NAMALWA (cell line): ENCODE measurements around the gene TH.

Source experiments
- DNase-seq: peaks from one replicate; pipeline ENCODE4 v3.0.0-alpha.2; 2015; ENCODE audit warnings: low spot score

The TH gene

DNA sequence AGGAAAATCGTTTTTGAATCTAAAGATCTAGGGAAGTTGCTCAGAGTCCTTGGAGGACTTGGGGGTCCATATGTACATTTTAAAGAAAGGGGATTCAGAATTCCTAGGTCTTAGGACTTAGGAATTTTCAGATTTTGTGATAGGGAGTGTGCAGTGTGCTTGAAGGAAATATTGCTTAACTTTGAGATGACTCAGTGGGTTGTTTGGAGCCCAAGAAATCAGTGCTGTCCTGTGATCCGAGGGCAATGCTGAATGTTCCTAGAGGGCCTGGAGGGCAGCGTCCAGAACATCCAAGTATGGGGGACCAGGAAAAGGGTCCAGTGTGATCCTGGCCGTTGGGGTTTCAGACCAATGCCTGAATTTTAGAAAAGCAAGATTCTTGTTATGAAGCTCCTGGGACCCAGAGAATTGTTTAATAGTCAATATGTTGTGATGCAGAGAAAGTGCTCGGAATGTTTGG is 29.3 kb downstream of the TH start:
- DNase-seq = no peak

DNA sequence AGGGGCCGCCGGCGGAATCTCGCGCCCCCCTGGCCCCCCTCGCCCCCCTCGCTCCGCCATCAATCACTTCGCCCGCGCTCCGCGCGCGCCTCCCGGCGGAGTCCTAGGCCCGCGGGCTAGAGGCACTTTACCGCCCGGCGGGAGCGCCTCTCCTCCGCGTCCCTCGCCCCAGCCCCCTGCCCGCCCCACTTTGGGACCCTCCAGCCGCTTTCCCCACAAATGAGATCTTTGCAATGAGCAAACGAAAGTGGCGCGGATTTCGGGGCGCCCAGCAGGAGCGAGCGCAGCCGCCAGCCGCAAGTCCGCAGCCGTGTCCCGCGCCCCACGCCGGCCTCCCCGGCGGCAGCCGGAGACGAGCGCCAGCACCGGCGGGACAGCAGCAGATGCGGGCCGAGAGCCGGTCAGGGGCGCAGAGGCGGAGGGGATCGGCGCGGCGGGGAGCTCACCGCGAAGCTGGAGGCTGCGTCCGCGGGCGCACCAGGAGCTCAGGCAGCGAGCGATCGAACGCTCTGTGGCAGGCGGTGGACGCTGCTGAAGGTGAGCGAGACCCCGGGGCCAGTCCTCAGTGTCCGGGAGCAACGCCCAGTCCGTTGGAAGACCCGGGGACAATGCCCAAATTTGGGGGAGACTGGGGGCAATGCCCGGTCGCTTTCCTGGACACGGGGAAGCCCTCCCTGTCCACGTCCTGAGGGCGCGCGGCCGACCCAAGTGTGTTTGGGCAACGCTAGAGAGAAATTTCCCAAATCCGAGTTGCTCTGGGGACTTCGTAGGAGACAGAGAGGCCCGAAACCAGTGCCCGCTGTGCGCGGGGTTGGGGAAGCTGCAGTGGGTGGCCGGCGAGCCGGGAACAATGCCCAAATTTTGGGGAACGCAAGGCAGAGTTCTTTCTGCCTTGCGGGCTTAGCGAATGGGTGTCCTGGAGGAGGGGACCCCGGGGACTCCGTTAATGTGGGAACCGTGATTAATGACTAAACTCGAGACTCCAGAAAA is 30.9 kb downstream of the TH start:
- DNase-seq = no peak

DNA sequence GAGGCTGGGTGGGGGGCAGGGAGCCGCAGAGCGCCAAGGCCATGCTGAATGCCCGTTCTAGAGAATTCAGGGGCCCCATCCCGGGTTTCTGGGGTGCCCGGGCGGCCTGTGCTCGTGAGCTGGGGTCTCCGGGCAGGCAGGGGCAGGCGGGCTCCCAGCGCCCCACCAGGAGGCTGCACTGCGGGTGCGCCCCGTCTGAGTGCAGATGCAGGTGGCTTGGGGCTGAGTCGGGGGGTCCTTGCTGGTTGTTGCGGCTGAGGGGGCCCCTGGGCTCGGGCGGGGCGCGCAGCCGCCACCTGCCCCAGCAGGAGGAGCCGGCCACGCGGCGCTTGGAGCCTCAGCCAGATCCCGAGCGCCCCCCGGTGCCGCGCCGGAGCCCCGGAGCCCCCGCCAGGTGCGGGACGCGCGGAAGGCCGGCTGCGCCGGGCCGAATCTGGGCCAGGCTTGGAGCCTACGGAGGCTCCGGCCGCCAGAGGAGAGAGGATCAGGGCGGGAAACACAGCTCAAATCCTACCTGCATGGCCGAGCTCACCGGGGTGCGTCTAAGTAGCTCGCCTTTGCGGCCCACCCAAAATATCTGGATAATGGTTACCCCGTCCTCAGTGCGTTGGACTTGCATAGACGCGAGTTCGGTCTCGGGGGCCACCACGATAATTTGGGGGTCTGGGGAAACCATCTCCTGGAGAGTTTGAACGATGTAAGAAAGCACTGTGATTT is 31.8 kb downstream of the TH start:
- no peak for DNase-seq

DNA sequence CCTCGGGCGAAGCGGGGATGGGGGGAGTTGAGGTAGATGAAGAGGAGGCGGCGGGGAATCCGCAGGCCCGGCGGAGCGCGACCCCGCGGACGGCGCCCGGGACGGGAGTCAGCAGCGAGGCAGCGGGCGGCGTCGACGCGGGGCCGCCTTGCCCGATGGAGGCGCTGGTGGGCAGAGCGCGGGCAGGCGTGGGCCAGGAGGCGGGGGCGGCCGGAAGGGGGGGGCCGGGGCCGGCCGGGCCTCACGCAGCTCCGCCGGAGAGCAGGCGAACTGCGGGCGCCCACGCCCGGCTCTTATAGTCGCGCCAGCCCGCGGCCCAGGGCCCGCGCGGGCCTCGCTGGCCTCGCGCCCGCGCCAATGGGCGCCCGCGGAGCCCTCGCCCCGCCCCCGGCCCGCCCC is 32.5 kb downstream of the TH start, which contains the start of gene IGF2:
Gene IGF2, minus strand, starts transcription at position 267 of the 399 bp plus-strand sequence. CDS start 3,866 bp downstream, outside the sequence.
- DNase-seq = no peak

DNA sequence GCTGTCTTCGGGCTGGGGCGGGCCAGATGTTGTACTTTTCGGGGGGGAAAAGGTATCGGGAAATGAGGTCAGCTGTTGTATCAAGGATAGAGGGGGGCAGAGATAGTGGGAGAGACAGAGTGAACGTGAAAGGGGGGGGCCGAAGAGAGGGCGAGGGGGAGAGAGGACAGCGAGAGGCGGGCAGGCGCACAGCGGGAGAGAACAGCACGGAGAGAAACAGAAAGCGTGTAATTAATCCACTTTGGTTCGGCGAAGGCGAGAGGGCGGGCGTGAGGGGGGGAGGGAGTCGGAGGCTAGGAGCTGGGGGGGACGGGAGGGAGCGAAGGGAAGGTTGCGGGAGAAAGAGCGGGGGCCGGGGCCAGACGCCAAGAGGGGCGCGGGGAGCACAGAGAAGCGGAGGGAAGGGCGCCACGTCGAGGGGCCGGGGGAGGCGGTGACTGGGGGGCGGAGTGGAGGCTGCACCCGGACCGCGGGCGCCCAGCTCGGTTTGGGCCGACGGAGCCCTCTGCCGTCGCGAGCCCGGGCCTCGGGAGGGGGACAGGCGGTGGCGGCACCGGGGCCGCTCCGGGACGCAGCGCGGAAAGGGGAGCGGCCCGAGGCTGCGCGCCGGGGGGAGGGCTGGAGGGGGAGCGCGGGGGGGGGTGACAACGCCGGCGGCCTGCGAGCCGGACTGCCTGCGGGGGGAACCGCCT is 33.0 kb downstream of the TH start:
- DNase-seq = no peak

DNA sequence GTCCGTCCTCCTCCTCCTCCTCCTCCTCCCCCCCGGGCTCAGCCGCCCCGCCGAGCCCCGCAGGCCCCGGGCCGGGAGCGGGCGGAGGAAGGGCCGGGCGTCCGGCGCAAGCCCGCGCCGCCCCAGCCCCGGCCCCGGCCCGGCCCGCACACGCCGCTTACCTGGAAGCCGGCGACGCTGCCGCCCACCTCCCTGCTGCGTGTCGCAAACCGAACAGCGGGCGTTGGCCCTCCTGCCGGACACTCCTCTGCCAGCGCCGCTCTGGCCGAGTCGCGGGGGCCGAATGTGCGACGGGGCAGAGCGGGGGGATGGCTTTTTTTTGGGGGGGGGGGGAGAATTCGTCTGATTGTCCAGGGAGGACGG is 33.6 kb downstream of the TH start:
- DNase-seq = no peak

DNA sequence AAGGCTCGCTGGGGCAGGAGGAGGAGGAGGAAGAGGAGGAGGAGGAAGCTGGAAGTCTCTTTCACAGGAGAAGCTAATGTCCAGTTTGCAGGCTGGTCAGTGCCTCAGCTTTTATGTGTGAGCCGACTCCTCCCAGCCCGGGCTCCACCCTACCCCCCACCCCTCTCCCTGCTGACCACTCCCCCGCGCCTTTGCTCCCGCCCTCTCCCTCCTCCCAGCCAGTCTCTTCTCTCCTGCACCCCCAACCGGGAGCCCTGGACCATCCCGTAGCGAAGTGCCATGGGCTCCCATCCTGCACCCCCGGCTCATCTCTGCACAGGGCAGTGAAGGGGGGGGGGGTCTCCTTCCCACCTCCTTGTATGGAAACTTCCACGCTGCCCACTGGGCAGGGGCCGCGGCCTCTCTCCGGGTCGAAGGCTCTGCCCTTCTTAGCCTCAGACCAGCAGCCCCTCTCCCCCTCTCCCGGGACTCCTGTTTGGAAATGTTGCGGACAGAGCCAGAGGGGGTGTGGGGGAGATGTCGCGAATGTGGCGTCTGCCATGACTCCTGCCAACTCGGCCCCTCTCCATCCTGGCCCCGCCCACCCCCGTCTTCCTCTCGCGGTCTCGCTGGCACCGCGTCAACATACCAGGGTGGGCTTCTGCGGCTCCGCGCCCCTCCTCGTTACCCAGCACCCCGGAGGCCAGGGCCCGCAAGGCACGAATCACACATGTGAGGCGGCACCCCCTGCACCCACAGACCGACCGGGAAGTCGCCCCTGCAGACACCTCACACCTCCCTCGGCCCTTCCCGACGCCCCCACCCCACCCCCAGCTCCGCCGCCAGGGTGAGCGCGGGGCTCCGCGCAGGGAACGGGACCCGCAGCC is 34.2 kb downstream of the TH start:
- no peak for DNase-seq

DNA sequence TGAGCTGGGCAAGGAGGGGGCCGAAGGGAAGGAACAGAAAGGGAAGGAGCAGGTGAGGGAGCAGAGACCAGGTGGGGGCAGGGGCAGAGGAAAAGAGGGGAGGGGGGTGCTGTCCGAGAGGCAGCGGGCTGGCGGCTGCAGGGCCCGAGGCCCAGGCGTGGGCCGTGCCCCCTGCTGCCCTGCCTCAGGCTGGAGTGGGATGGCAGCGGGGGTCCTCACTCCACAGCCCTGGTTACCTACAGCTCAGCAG is 34.7 kb downstream of the TH start:
- DNase-seq = no peak

DNA sequence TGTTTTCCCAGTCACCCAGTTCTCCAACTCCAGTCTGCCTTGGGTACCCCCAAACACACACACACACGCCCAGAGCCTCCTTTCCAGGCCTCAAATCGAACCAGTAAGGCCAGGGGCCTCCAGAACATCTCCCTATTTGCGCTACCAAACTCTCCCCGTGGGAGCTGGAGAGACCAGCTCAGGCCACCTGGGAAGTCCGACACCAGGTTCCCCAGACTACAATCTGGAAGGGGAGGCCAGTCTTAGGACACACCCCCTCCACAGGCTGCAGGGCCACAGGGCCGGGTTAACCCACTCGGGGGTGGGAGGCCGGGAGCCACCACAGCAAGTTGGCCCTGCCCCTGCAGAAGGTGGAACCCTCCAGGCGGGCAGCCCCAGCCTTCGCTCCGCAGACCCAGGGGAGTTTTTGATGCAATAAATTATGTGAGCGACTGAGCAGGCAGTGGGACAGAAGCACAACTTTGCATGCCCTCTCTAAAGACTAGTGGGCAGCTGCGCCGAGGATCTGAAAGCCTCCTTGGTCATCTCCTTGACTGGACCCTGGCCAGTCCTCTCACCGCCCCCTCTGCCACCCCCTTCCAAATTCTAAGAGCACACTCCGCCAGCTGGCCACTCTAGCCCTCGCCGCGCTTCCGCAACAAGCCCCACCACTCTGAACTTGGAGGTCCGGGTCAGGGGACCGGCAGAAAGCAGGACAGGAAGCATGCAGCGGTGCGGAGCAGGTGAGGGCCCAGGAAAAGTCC is 35.2 kb downstream of the TH start:
- no peak for DNase-seq

DNA sequence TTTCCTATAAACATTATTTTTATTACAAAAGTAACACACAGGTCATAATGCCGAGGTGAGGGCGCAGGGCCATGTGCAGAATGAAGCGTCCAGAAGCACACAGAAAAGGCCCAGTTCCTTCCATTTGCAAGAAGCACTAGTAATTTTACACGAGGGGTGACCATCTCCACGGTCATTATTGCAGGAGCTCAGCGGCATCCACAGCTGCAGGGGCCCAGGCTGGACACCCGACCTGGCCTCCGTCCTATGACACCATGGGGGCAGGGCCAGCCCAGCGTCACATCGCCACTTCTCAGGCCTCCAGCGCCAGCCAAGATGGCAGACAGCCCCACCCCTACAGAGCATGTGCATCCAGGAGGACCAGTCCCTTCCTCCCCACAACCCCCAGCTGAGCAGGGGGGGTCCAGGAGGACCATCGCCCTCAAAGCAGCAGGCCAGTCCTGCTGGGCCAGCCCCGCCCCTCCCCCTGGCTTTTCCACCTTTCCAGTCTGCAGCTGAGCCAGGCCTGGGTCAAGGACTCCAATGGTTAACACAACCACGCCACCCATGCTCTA is 35.9 kb downstream of the TH start:
- DNase-seq = no peak

DNA sequence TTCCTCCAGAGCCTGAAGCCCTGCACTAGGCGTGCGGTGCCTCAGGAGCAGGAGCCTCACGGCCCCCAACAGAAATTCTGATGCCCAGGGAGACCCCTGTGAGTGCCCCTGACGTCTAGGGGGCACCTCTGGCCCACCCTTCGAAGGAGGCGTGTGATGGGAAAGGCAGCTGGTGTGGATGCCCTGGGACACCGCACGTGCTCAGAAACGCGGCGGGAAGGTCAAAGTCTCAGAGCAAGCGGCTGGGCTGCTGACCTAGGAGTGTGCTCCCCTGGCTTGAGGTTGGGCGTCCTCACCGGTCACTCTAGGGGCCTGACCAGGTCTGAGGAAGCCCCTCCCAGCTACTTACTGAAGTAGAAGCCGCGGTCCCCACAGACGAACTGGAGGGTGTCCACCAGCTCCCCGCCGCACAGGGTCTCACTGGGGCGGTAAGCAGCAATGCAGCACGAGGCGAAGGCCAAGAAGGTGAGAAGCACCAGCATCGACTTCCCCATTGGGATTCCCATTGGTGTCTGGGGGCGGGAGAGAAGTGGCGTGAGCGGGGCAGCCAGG is 36.5 kb downstream of the TH start:
- DNase-seq = no peak

DNA sequence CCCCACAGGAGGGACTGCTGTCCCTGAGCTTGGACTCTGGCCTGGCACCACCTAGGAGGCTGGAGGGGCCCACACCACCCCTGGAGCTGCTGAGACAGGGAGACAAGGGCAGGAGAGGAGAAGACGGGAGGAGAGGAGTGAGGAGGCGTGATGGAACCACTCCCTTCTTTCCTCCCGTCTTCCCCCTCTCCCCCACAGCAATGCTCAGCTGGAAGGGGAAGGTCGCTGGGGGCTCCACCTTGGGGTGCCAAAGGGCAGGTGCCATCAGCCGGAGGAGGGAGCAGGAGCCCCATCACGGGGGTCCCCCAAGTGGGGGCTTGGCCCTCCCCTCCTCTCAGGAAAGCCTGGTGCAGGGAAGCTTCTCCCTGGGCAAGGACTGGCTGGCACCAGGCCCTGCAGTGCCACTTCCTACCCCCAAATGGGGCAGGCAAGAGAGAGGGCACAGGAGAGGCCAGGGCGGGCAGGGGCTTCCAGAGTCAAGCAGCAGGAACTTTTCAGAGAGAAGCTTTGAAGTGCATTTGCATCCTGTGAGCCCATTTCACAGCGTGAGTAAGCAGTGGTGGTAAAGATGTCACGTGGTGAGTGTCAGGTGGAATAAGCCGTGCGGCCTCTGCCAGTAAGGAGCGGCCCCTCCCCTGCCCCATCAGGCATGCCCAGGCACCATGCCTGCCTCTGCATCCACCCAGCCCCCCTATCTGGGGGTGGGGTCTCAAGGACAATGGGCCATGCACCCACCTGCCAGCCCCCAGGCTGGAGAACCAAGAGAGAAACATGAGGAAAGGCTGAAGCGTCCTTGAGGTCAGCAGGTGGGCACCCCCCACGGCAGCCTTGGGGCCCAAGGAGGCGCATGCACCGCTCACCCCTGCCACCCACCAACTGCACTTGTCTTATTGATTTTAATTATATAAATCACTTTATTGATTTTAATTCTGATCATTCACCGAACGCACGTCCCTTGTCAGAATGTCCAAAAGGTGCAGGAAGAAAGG is 37.3 kb downstream of the TH start:
- DNase-seq = no peak

DNA sequence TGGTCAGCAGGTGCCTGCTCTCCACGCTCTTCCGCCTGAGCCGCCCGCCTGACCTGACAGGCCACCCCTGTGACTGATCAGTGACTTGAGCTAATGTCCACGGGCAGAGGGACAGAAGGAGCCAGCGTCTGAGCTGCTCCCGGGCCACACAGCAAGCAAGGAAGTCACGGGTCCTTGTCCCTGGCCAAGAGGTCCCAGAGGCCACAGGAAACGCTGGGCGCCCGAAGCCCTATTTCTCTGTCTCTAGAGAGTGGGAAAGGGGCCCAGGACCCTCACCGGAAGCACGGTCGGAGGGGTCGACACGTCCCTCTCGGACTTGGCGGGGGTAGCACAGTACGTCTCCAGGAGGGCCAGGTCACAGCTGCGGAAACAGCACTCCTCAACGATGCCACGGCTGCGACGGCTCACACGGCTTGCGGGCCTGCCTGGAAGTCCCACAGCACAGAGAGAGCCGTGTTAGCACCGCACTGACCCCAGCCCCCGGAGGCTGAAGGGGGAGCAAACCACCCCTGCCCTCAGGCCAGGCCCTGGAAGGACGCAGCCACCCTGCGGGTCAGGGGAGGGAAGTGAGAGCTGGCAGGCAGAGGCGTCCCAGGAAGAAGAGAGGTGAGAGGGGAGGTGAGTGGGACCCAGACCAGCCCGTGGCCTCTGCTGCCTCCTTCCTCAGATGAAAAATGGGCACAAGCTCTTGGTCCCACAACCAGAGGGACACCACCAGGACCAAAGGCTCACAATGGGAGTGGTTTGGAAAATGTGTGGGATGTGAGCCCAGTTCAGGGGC is 38.2 kb downstream of the TH start:
- no peak for DNase-seq

DNA sequence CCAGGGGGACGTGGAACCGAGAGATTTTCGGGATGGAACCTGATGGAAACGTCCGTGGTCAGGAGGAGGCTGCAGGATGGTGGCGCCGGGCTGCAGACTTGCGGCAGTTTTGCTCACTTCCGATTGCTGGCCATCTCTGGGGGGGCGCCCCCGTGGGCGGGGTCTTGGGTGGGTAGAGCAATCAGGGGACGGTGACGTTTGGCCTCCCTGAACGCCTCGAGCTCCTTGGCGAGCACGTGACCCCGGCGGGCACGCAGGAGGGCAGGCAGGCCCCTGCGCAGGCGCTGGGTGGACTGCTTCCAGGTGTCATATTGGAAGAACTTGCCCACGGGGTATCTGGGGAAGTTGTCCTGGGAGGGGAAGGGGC is 38.8 kb downstream of the TH start:
- DNase-seq = no peak

DNA sequence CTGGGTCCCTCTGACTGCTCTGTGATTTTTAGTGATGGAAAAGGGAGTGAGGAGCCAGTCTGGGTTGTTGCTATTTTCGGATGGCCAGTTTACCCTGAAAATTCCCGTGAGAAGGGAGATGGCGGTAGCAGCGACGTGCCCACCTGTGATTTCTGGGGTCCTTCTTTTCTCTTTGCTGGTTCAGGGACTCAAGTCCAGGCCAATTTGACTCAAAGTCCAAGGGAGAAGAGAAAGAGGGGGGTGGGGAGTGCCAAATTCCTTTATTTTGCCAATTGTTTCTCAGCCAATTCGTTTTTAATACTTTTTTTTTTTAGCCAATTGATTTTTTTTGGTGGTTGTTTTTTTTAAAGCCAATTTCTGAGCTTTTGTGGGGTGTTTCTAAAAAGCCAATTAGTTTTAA is 39.4 kb downstream of the TH start:
- no peak for DNase-seq

DNA sequence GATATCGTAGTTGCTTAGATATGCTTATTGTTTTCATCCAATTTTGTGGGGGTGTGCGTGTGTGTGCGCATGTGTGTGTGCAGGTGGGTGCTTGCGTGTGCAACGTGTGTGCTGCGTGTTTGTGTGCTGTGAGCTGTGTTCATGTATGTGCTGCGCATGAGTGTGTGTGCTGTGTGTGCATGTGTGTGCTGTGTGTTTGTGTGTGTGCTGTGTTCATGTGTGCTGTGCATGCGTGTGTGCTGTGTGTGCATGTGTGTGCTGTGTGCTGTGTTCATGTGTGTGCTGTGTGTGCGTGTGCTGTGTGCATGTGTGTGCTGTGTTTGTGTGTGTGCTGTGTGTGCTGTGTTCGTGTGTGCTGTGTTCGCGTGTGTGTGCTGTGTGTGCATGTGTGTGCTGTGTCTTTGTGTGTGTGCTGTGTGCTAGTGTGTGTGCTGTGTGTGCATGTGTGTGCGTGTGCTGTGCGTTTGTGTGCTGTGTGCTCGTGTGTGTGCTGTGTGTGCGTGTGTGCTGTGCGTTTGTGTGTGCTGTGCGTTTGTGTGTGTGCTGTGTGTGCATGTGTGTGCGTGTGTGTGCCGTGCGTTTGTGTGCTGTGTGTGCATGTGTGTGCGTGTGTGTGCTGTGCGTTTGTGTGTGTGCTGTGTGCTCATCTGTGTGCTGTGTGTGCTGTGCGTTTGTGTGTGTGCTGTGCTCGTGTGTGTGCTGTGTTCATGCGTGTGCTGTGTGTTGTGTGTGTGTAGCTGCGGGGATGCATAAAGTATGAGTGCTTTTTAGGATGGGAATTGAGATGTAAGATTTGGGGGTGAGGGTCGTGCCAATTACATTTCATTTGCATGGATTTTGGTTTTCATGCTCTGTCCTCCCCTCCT is 40.0 kb downstream of the TH start:
- no peak for DNase-seq

DNA sequence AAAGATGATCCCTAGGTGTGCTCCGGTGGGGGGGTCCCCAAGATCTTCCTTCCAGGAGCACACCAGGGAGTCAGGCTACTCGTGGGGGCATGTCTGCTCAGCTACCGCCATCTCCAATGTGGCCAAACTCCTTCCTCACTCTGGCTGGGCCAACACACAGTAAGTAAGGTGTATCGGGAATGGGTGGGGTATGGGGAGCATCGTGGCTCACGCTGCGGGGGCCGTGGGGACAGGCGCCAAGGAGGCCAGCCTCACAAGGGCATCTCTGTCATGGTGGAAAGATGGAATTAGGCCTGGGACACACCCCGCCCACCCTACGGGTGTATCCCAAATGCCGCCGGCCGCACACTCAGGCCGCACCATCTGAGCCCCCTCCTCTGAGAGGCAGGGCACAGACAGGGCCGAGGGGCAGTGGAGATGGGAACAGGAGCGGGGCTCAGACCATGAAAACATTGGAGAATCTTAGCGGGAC is 40.7 kb downstream of the TH start:
- DNase-seq = no peak
